Inflammatory macrophage treated with lipopolysaccharide for 4 hours (primary cell): ENCODE measurements around the gene LRRIQ1.

Experiments used
- DNase-seq: peaks from one replicate; pipeline ENCODE4 v3.0.0-alpha.2; 2020

The LRRIQ1 gene

DNA sequence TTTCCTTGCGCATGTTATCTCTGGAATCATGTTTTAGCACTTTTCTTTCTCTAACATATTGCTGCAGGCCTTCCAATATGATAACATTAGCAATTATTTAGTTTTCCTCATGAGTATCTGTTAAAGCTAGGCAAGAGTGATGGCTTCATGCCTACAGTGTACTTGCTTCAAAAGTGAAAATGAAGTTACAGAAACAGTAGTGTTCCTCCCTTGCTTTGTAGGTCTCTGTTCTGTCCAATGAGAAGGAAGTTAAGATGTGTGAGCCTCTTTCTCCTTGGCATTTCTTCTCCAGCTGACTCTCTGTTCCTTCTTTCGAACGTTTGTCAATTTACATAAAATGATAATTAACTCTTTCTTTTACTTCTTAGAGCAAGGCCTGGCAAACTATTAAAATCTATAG lies 22.2 kb downstream of the LRRIQ1 start:
- peak; percentile 26 for DNase-seq

DNA sequence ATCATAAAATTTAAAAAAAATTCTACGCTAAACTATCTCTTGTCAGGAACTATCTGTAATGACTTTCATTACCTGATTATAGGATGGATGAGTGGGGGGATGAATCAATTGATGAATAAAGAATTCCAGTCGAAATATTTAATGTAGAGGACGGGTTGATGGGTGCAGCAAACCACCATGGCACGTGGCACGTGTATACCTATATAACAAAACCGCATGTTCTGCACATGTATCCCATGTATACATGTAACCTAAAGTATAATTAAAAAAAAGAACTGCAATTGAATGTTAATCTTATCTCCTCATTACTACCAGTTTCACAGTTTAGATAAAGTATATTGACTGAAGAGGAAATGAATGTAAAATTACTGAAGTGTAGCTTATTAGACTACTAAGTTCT lies 23.4 kb downstream of the LRRIQ1 start:
- DNase-seq = no peak

DNA sequence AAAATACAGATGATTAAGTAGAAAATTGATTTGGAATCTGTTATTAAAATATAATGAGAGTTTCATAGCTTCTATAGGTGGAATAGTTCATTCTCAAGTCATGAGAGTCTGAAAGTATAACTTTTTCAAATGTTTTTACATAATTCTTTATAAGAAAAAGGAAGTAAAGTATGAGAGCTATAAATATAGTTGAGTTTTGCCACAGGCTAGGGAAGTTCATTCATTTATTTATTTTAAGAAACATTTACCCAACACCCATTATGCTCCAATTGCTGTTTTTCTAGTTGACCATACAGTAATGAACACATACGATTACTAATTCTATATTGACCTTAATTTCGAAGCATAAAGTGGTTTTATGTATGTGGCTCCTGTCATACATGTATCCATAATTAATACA lies 24.8 kb downstream of the LRRIQ1 start:
- peak; percentile 22 for DNase-seq

DNA sequence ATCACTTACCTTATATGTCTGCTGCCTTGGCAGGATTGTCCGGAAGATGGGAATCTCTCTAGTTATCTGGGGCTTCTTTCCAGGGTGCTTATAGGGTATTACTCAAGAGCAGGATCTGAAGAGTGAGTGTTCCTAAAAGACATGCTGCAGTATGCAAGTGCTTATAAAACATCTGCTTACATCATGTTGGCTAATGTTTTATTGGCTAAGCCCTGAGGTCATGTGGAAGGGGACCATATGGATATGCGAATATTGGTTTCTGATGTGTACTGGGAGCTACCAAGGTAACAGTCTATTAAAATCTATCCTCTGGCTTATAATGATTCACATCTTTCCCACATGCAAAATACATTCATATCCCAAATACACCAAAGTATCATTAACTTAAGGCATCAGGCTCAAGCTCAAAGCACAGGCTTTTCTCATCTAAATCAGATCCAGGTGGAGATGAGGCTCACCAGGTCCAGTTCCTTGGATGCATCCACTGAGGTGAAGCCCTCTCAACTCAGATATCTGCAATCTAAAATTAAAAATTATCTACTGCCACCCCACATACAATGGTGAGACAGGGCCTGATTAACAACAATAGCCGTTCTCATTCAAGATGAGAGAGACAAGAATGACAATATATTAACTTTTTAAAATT lies 29.8 kb downstream of the LRRIQ1 start:
- DNase-seq = no peak

DNA sequence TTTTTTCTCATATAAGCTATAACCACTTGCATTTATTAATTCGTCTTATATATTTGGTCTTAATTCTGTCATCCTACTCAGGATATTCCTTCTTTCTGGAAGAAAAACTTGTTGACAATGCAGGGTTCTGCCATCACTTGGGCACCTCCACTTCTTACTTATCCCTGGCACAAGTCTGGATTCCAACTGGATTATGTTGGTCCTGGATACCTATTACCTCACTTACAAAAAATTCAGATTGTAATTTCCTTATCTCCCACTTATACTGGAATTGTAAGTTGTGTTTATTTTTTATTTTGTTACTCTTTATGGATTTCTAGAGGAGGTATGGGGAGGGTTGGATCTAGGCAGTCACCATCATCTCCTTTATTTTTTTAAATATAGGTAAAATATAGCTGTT lies 36.7 kb downstream of the LRRIQ1 start:
- DNase-seq = no peak

DNA sequence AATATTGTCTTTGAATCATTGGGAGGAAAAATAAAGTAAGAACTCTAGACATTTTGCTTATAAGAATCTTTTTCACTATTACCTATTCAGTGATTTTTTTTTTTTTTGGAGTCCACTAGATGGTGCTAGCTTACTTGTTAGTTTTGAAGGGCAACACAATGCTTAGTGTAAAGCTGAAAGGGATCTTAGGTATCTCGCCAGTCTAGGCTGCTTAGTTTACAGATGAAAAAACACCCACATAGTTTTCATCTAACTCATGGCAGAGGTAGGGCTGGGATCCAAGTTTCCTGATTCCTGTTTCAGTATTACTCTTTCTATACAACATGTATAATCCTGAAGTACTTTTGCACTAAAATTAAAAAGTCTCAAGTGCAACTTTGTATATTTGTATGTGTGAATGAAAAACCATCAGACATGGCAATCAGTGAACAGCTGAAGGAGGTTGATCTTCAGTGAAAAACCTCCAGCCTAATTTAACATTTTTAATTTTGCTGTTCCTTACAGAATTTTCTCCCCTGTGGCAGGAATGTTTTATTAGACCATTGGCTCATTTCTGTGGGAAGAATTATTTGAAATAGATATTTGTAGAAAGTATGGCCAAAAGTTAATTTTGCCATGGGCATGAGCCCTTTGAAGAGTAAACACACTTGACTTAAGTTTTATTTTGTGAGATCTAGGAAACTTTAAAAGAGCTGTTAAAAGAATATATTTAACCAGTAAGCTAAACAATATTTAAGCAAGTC lies 40.7 kb downstream of the LRRIQ1 start:
- peak; percentile 22 for DNase-seq

DNA sequence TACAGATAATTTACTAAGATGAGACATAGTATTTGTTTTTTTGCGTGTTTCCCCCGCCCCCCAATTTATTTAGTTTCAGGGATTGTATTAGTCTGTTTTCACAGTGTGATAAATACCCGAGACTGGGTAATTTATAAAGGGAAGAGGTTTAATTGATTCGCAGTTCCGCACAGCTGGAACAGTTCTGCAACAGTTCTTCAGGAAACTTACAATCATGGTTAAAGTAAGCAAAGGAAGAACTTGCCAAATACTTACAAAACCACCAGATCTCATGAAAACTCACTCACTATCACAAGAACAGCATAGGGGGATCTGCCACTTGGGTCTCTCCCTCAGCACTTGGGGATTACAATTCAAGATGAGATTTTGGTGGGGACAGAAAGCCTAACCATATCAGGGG lies 48.9 kb downstream of the LRRIQ1 start:
- DNase-seq = no peak

DNA sequence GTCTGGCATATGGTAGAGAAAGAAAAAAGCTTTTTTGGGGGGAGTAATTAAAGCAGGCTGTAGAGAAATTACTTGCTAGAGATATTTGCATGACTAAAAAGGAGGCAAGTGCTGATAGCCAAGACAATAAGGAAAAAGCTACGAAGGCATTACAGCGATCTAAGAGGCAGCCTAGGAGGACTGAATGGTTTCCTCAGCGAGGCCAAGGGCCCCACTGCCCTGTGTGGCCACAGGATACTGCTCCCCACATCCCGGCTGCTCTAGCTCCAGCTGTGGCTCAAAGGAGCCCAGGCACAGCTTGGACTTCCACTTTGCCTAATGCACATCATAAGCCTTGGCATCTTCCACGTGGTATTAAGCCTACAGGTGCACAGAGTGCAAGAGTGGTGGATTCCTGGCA lies 53.6 kb downstream of the LRRIQ1 start:
- no peak for DNase-seq

DNA sequence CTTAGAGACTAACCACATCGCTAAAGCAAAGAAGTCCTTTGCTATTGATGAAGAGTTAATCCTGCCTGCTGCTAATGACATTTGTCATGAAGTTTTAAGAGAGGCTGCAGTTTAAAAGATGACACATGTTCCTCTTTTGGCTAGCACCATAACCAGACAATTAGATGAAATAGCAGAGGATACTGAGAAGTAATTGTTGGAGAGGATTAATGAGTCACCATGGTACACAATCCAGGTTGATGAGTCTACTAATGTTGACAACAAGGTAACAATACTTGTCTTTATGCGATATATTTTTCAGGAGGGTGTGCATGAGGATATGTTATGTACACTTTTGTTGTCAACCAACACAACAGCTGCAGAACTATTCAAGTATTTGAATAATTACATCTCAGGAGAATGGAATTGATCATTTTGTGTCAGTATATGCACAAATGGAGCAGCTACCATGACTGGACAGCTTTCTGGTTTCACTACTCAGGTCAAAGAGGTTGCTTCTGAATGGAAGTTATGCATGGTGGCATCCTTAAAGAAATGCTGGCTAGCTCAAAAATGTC lies 56.7 kb downstream of the LRRIQ1 start:
- DNase-seq = no peak

DNA sequence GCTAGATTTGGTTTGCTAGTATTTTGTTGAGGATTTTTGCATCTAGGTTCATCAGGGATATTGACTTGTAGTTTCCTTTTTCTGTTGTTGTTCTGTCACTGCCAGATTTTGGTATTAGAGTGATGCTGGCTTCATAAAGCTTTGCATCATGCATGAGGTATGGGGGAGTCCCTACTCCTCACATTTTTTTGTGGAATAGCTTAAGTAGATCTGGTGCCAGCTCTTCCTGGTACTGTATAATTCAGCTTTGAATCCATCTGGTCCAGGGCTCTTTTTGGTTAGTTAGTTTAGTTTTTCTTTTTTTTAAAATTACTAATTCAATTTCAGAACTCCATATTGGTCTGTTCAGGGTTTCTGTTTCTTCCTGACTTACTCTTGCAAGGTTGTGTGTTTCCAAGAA lies 59.4 kb downstream of the LRRIQ1 start:
- no peak for DNase-seq

DNA sequence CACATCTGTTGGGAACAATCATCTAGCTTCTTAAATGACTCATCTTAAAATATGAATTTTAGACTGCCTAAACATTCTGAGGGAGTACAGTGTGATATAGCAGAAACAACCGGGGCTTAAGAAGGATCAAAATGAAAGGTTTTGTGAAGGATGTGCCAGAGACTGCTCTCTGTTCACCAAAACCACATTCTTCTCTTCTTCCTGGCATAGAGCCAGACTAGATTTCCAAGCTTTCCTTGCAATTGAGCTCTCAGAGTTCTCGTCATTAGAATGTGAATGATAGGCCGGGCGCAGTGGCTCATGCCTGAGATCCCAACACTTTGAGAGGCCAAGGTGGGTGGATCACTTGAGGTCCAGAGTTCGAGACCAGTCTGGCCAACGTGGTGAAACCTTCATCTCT lies 94.5 kb downstream of the LRRIQ1 start:
- DNase-seq = no peak

DNA sequence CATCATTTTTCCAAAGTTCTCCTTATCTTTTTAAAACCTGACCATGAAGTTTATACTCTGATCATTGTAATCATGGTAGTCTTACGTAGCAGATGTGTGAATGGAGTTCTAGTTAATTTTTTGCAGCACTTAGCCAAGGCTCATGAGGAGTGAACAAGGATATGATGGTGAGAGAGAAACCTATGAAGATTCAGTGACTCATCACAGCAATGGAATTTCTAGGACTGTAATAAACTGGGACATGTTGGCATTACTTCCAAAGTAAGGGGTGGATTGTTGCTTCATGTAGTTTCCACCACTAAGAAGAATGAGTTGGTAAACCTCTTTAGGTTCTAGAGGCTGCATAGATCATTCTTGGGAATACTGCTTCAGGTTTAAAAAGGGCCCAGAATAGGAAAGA lies 102.7 kb downstream of the LRRIQ1 start:
- no peak for DNase-seq

DNA sequence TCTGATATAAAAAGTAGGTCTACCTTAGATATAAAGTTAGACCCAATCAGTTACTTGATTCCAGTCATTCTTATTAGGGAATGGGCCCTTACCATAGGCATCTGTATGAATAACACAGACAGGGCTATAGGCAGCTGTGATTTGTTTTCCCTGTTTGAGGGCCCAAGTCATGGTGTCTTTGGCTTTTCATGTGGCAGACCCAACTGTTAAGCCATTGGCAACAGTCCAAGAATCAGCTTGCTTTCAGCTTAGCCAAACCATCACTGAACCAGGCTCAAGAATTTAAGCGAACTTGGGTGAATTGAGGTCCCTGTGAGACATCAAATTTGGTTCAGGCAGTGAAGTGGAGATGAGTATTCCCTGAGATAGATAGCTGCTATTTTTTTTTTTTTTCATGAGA lies 111.2 kb downstream of the LRRIQ1 start:
- DNase-seq = no peak

DNA sequence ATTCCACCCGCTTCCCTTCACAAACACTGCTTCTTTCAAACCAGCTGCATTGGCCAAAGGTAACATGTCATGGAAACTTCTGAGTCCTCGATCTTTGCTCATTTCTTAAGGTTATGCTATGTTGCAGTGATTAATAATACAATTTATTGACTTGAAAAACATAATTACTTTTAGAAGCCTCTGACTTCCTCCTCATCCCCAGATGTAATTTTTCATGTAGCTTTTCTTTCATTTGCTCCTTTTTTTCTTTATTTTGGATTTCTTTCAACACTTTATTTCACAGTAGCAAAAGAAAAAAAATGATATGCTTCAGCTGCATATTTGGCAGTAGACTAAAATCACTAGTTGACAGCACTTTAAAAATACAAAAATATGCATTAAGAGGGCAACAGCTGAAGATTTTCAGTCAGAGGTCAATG lies 116.2 kb downstream of the LRRIQ1 start:
- no peak for DNase-seq

DNA sequence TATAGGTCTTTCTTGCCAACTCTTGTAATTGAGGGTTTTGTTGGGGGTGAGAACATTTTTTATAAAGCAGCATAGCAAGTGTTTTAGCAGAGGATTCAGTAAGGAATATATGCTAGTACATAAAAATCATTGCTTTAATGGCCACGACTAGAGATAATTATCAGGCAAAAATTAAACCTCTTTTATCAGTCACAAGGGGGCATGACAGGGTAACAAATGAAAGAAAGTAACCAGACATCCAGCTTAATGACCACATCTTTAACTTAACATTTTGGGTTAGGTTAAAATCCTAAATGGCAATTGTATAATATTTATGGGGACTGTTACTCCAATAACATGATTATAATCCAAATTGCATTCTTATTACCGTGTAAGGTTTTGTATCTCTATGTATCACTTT lies 119.6 kb downstream of the LRRIQ1 start:
- DNase-seq = no peak

DNA sequence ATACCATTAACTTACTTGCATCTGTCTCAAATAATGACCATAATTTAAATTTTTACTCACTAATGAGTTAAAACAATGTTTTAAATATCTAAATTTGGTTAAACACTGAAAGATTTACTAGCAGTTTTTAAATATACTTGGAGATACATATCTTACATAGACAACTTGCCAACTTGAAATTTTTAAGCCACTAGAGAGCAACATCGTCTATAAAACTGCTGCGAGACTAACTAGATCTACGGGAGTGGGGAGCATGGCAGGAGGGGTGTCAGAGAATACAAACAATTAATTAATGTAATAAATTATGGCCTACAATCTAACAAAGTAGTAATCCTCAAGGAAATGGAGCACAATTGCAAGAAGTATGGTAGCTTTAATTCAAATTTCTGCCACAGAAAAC lies 120.4 kb downstream of the LRRIQ1 start:
- no peak for DNase-seq

DNA sequence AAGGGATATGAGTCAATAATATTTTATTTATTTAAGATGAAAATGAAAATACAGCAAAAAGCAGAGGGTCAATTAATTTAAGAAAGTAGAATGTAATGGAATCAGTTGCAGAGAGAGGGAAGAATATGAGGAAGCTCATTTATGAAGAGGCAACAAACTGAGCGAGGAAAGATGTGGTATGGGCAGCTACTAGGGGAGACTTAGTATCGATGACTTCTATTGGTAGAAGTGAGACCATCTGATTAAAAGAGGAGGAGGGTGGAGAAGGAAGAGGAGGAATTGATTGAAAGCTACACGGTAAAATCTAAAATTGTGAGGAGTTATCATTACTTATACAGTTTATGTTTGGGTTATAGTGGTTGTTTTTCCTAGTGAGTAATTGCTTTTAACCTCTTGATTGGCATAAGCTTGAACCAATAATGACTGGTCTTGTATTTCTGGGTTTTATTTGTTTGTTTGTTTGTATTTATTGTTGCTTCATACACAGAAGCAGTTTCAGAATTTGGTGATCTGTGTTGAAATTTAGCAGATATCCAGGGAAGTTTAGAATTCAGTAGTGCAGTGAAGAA lies 121.0 kb downstream of the LRRIQ1 start:
- no peak for DNase-seq

DNA sequence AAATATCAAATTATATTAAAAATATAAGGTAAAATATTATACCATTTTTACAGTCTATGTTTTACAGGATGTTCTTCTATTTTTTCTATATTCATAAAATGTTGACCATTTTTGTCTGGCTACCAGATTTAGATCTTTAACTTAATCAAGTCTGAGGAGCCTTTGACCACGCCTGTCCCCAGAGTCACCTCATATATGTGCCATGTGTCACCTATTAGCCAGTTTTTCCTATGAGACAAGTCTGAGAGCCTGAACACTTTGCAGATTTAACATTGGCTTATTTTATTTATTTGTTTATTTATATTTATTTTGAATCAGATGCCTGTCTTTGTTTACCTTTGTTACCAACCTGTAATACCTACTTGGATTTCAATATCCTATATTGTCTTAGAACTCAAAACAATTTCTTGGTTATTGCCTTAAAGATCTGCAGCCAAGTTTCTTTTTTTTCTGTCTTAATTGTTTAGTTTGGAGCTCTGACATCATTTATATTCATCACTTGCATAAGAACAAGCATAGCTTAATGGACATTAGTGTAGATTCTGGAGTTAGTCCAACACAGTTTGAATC lies 127.7 kb downstream of the LRRIQ1 start:
- DNase-seq = no peak

DNA sequence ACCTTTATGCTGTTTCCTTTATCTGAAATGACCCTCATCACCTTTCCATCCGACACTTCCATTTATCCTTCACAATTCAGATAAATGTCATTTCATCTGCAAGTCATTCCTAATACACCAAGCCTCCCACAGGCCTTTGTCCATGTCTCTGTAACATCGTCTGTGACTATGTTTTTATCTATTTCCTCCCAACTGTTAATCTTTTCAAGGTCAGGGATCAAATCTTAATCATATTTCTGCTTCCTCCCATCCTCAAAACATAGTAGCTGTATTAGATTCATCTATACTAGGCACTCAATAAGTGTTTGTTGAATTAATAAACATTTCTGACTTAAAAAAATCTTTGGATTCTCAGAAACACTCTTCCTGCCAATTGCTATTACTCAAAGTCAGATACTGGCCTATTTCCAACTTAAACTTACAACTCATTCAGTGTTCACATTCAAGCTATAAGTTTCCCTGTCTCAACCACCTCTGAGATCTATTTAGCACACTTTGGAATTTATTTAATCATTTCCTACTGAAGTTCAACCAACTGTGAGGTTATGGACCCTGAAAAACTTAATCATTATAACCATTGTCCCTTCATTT lies 143.6 kb downstream of the LRRIQ1 start:
- no peak for DNase-seq

DNA sequence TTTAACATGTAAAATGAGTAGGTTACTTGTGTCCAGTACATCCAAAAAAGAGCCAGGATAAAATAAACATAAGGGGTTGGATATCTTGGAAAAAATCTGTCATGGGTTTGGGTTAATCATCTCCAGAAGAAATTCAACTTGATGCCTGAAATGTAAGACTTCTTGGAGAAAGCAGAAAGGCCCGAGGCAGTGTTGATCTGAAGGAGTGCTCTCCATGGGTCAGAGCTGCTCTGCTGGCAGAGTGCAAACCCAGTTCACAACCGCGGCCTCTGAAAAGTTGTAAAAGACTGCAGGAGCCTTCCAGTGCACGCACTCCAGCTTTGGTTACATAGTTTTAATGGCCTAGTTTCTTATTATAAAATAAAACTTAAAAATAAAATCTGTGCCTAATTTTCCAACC lies 146.5 kb downstream of the LRRIQ1 start:
- no peak for DNase-seq

DNA sequence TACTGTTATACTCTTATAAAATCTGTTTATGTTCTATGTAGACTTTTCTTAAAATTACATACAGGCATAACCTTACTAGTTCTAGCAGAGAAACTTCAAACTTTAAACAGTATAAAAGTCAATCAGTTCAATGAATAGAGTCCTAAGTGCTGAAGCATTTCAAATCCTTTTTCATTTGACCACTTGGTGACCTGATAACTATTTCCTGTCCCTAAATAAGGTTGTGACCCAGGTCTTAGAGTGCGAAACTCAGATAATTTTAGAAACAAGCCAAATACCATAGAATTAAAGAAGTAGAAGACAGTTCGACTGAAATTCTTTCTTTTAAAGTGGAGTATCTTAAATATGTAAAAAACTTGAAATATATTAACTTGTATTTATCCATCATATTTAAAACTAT lies 147.7 kb downstream of the LRRIQ1 start:
- no peak for DNase-seq

DNA sequence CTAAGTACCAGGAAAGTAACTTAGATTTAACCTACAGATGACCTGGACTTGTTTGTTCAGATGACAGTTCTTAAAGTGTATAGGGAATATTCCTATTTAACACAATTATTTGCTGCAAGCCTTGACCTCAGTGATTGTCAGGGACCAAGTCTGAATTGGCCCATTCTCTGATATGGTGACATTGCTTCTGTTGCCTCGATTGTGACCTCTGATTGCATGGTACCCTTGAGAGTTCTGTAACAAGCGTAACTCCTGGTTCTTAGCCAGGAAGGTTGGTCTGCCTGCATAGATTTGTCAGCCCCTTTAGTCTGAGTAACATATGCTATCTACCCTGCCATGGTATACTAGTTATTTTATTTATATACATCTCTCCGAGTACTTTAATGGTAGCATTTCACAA lies 150.1 kb downstream of the LRRIQ1 start:
- no peak for DNase-seq

DNA sequence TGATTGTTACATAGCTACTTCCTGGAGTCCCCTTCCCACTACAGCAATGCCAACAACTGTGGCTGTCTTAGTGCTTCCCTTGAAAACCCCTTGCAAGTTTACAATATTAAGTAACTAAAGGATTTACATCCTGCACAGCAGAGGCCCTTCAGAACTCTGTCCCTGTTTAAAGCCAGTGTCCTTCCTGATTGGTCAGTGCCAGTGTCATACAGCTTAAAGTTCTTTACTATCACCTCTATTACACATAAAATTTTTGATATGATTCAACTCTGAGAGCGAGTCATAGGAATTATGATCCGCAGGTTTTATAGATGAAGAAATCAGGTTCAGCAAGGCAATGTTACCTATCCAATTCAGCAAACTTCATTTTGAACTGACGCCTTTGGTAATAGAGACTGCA lies 152.5 kb downstream of the LRRIQ1 start:
- no peak for DNase-seq

DNA sequence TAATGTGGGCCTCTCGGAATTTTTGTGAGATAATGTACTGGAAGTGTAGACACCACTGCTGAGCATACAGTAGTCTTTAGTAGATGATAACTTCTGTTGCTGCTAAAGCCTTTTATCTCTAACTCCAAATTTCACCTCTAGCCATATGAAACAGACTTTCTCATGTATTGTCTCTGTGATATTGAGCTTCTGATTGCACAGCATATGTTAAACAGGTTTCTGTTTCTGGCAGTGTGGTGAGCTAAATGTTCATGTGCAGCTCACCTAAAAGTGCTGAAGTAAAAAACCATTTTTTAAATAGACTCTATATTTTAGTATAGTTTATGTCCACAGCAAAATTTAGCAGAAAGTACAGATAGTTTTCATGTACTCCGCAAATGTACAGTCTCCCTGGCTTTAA lies 154.6 kb downstream of the LRRIQ1 start:
- DNase-seq = no peak
